A549 (cell line): ENCODE results near the gene RRP36. TPM values are rescaled to one million over a fixed set of nuclear protein-coding genes. Genes with fewer than 3 reads are reported as not detected.

ENCODE experiments used
- ATAC-seq, 2 experiments: fragments of 200-7000 bp in 1 of 2; fragments of >200 bp in 1 of 2; cut with Nextera tagmentation in 1 of 2; cut with Tn5 transposase in 1 of 2; 3 replicates each; pipeline versions ENCODE4 v1.8.0 to v1.9.1; 2018 to 2020; ENCODE audit warnings: mild to moderate bottlenecking in 1 of 2, moderate library complexity in 1 of 2
- CTCF ChIA-PET: fragments of 300-600 bp; sonication (Branson Sonifier 250); formaldehyde crosslinking; extraction: SDS; loops from one replicate; lab custom pipeline; 2021; ENCODE audit warnings: antibody characterized with exemption, inconsistent platforms; lab: Yijun Ruan, JAX
- POLR2A ChIA-PET: fragments of 350-600 bp; formaldehyde crosslinking; extraction: SDS; loops from one replicate; lab custom pipeline; 2021; ENCODE audit warnings: antibody characterized with exemption, inconsistent platforms; lab: Yijun Ruan, JAX
- DNase-seq, 2 experiments: peaks; one replicate each; pipeline versions ENCODE4 v3.0.0 to v3.0.0-alpha.2; 2011 to 2016; ENCODE audit warnings: low read depth in 1 of 2, low spot score in 1 of 2
- FAIRE-seq: peaks from 2 replicates; lab custom pipeline; 2011; peaks lifted over from hg19 to GRCh38; lab: Jason Lieb, UNC
- H3K27ac ChIP-seq, 2 experiments: fragments of >200 bp; sonication (Bioruptor Twin); formaldehyde crosslinking; 3 replicates each; pipeline ENCODE4 v1.5.1; 2016 to 2017
- H3K4me1 ChIP-seq: fragments of >200 bp; sonication (Bioruptor Twin); formaldehyde crosslinking; 3 replicates; pipeline ENCODE4 v1.6.1; 2016
- H3K4me2 ChIP-seq: fragments of >200 bp; sonication (Bioruptor Twin); formaldehyde crosslinking; 3 replicates; pipeline ENCODE4 v1.6.1; 2016
- H3K4me3 ChIP-seq: fragments of >200 bp; sonication (Bioruptor Twin); formaldehyde crosslinking; 3 replicates; pipeline ENCODE4 v1.5.1; 2016
- H3K9me3 ChIP-seq: fragments of >200 bp; sonication (Bioruptor Twin); formaldehyde crosslinking; 3 replicates; pipeline ENCODE4 v1.6.1; 2016
- CBX8 ChIP-seq: fragments of 200-600 bp; sonication (generic); IDR thresholded peaks from 2 replicates; pipeline ENCODE4 v1.6.1; 2016
- CEBPB ChIP-seq, 2 experiments: fragments of >200 bp in 1 of 2; sonication (Bioruptor Twin) in 1 of 2; formaldehyde crosslinking in 1 of 2; IDR thresholded peaks; 2 replicates each; pipeline ENCODE4 v1.6.1; 2012 to 2016
- CHD2 ChIP-seq: fragments of 150-350 bp; IDR thresholded peaks from 2 replicates; pipeline ENCODE4 v1.6.1; 2014; ENCODE audit warnings: low read length; ENCODE audit not compliant: partially characterized antibody
- CHD4 ChIP-seq: fragments of 200-600 bp; sonication (generic); IDR thresholded peaks from 2 replicates; pipeline ENCODE4 v1.6.1; 2016; ENCODE audit warnings: antibody characterized with exemption, mild to moderate bottlenecking, borderline replicate concordance
- CTCF ChIP-seq: fragments of >200 bp; sonication (Bioruptor Twin); formaldehyde crosslinking; IDR thresholded peaks from 3 replicates; pipeline ENCODE4 v1.5.1; 2016
- E2F6 ChIP-seq: IDR thresholded peaks from 2 replicates; pipeline ENCODE4 v1.6.1; 2012; ENCODE audit warnings: low read depth, borderline replicate concordance
- EP300 ChIP-seq, 2 experiments: fragments of >200 bp; sonication (Bioruptor Twin); formaldehyde crosslinking; IDR thresholded peaks; 2 replicates in 1 of 2; 3 replicates in 1 of 2; pipeline ENCODE4 v1.6.1; 2016 to 2017
- ESRRA ChIP-seq: fragments of 150-350 bp; IDR thresholded peaks from 2 replicates; pipeline ENCODE4 v1.6.1; 2014; ENCODE audit warnings: mild to moderate bottlenecking, low read length, borderline replicate concordance
- FOSB ChIP-seq: fragments of 250-450 bp; sonication (Bioruptor Pico); IDR thresholded peaks from 2 replicates; pipeline ENCODE4 v1.5.0; 2020; ENCODE audit warnings: mild to moderate bottlenecking, moderate library complexity
- GATA3 ChIP-seq: IDR thresholded peaks from 2 replicates; pipeline ENCODE4 v1.6.1; 2012; ENCODE audit warnings: borderline replicate concordance
- HDAC2 ChIP-seq: fragments of 200-600 bp; sonication (generic); IDR thresholded peaks from 2 replicates; pipeline ENCODE4 v1.6.1; 2016
- HES2 ChIP-seq: fragments of >200 bp; sonication (Bioruptor Twin); formaldehyde crosslinking; IDR thresholded peaks from 2 replicates; pipeline ENCODE4 v1.6.1; 2016
- HOXB13 ChIP-seq: fragments of 250-450 bp; sonication (Bioruptor Pico); IDR thresholded peaks from 2 replicates; pipeline ENCODE4 v1.5.0; 2020; ENCODE audit warnings: low read depth, mild to moderate bottlenecking, moderate library complexity
- HOXB5 ChIP-seq: fragments of 250-450 bp; sonication (Bioruptor Pico); IDR thresholded peaks from 2 replicates; pipeline ENCODE4 v1.5.0; 2020; ENCODE audit warnings: mild to moderate bottlenecking, moderate library complexity
- JUN ChIP-seq, 2 experiments: fragments of >200 bp; sonication (Bioruptor Twin); formaldehyde crosslinking; IDR thresholded peaks; 2 replicates in 1 of 2; 3 replicates in 1 of 2; pipeline ENCODE4 v1.6.1; 2016 to 2017
- JUNB ChIP-seq: fragments of >200 bp; sonication (Bioruptor Twin); formaldehyde crosslinking; IDR thresholded peaks from 2 replicates; pipeline ENCODE4 v1.6.1; 2016
- MAX ChIP-seq: IDR thresholded peaks from 2 replicates; pipeline ENCODE4 v1.6.1; 2012
- MAZ ChIP-seq: fragments of 150-350 bp; IDR thresholded peaks from 2 replicates; pipeline ENCODE4 v1.6.1; 2014; ENCODE audit warnings: antibody characterized with exemption, low read depth, low read length, borderline replicate concordance
- NR3C1 ChIP-seq: fragments of >200 bp; sonication (Bioruptor Twin); formaldehyde crosslinking; IDR thresholded peaks from 3 replicates; pipeline ENCODE4 v1.6.1; 2017
- PBX3 ChIP-seq: IDR thresholded peaks from 2 replicates; pipeline ENCODE4 v1.6.1; 2012
- RAD21 ChIP-seq, 2 experiments: fragments of >200 bp in 1 of 2; sonication (Bioruptor Twin) in 1 of 2; formaldehyde crosslinking in 1 of 2; IDR thresholded peaks in 1 of 2; conservative IDR thresholded peaks in 1 of 2; 2 replicates in 1 of 2; 3 replicates in 1 of 2; pipeline ENCODE4 v1.6.1; 2012 to 2018; ENCODE audit warnings: inconsistent platforms in 1 of 2
- RNF2 ChIP-seq: fragments of 200-600 bp; sonication (generic); IDR thresholded peaks from 2 replicates; pipeline ENCODE4 v1.6.1; 2016; ENCODE audit warnings: low read depth, mild to moderate bottlenecking, antibody characterized with exemption, moderate library complexity, borderline replicate concordance
- SMC3 ChIP-seq: fragments of >200 bp; sonication (Bioruptor Twin); formaldehyde crosslinking; IDR thresholded peaks from 3 replicates; pipeline ENCODE4 v1.6.1; 2018; ENCODE audit warnings: inconsistent platforms
- TFCP2L1 ChIP-seq: fragments of 250-450 bp; sonication (Bioruptor Pico); IDR thresholded peaks from 2 replicates; pipeline ENCODE4 v1.5.0; 2021; ENCODE audit warnings: mild to moderate bottlenecking
- TP53 ChIP-seq: fragments of 250-450 bp; sonication (Bioruptor Pico); IDR thresholded peaks from 2 replicates; pipeline ENCODE4 v1.5.0; 2021; ENCODE audit warnings: mild to moderate bottlenecking, moderate library complexity
- USF2 ChIP-seq: fragments of 450-650 bp; IDR thresholded peaks from 2 replicates; pipeline ENCODE4 v1.6.1; 2014; ENCODE audit warnings: antibody characterized with exemption
- ZC3H11A ChIP-seq: fragments of 450-650 bp; IDR thresholded peaks from 2 replicates; pipeline ENCODE4 v1.6.1; 2014; ENCODE audit warnings: antibody characterized with exemption, mild to moderate bottlenecking
- ZFP36 ChIP-seq: fragments of 450-650 bp; IDR thresholded peaks from 2 replicates; pipeline ENCODE4 v1.6.1; 2014; ENCODE audit warnings: borderline replicate concordance; ENCODE audit not compliant: partially characterized antibody
- ZNF302 ChIP-seq: fragments of 250-450 bp; sonication (Bioruptor Pico); IDR thresholded peaks from 2 replicates; pipeline ENCODE4 v1.9.0; 2021; ENCODE audit warnings: inconsistent platforms, mild to moderate bottlenecking, moderate library complexity
- WGBS: methylation state at CpG from one replicate; pipeline ENCODE4 v1.1.6; 2017; ENCODE audit errors: missing lambda C conversion rate; 5-methylcytosine and 5-hydroxymethylcytosine counted together
- polyA plus RNA-seq, 4 experiments: library from polyadenylated mRNA; depleted of rRNA in 3 of 4; stranded (reverse); fragments of >200 nt; fragmentation: RNase III in 1 of 4; extraction: RNeasy Plus Mini Kit Qiagen cat#74134 plus additional on column Dnase treatment in 1 of 4; gene quantifications; 2 replicates in 3 of 4; 3 replicates in 1 of 4; pipeline ENCODE4 v1.2.3, GENCODE V29; 2011 to 2017

Gene RRP36
- polyA plus RNA-seq, 2 of the 4 experiments (the other 2 are of a cell fraction): 52.3 to 54.0 TPM

- no peak overlapping the region for H3K4me3 ChIP-seq
- CTCF ChIA-PET: interaction anchor here (0.9 to 7.3 kb wide), 10 partner anchors 10 to 136 kb away, joined by 3 to 69 read pairs (median 4); no protein-coding TSS in a partner anchor
- no peak for FAIRE-seq
- H3K4me1 ChIP-seq: peaks cover 7% of the 10 kb centered on the region; the same call in 1 of the 3 replicates
- WGBS: 73% methylated on average over 5 of the region's 6 CpGs
- DNase-seq: peak in 1 of 2 experiments; percentile 58
- POLR2A ChIA-PET: no interaction called here
- no peaks in the 10 kb centered on the region for H3K9me3 ChIP-seq
- ATAC-seq: peak in 1 of 2 experiments; percentile 27; a peak in 1 of 6 replicates
- no peak overlapping the region for H3K27ac ChIP-seq
- no peak for TF ChIP-seq HES2
- no peak for TF ChIP-seq ZFP36
- TF ChIP-seq FOSB (CRISPR knock-in tag): no peak
- no peak for TF ChIP-seq MAX
- no peak for TF ChIP-seq ESRRA
- no peak for TF ChIP-seq GATA3
- peak; percentile 19 to 32; a peak in 3 of 5 replicates for TF ChIP-seq RAD21 (conservative IDR thresholded peaks at IDR 0.05 in 1 of 2, IDR thresholded peaks at IDR 0.05 in 1 of 2)
- no peak for TF ChIP-seq USF2
- no peak for TF ChIP-seq CEBPB (IDR thresholded peaks at IDR 0.05)
- TF ChIP-seq HOXB5 (CRISPR knock-in tag): no peak
- no peak for TF ChIP-seq EP300 (IDR thresholded peaks at IDR 0.05)
- TF ChIP-seq SMC3: peak; percentile 28; the same call in 1 of the 3 replicates
- TF ChIP-seq NR3C1: no peak
- TF ChIP-seq RNF2: no peak
- TF ChIP-seq HOXB13 (CRISPR knock-in tag): no peak
- TF ChIP-seq ZC3H11A: no peak
- TF ChIP-seq ZNF302: no peak
- TF ChIP-seq JUNB: no peak
- no peak for TF ChIP-seq HDAC2
- TF ChIP-seq CBX8: no peak
- TF ChIP-seq CTCF: peak; percentile 39
- TF ChIP-seq CHD4: no peak
- TF ChIP-seq MAZ: no peak
- H3K4me2 ChIP-seq: no peak overlapping the region
These were observed 12.3 kb upstream of the RRP36 start for GRCh38 chr6:43009124-43009523.

GRCh38 chr6:43011207-43011606 is 10.2 kb upstream of the RRP36 start:
- DNase-seq: no peak
- ChIA-PET POLR2A (interaction anchor here (0.7 to 1.9 kb wide), 2 partner anchors 9 to 27 kb away, joined by 3 to 6 read pairs; partner anchors contain the start of gene PPP2R5D), CTCF (interaction anchor here (0.6 to 7.3 kb wide), 4 partner anchors 12 to 195 kb away, joined by 3 to 69 read pairs (median 10); no protein-coding TSS in a partner anchor)
- no peak for TF ChIP-seq TFCP2L1
- TF ChIP-seq HOXB5 (CRISPR knock-in tag): no peak
- TF ChIP-seq SMC3: no peak
- no peak for TF ChIP-seq JUN (IDR thresholded peaks at IDR 0.05)
- no peak for TF ChIP-seq FOSB (CRISPR knock-in tag)
- TF ChIP-seq ZNF302: no peak
- no peak for TF ChIP-seq PBX3
- TF ChIP-seq CHD2: no peak
- TF ChIP-seq TP53: no peak
- TF ChIP-seq ESRRA: no peak
- no peak for TF ChIP-seq NR3C1
- no peak for TF ChIP-seq E2F6
- TF ChIP-seq CTCF: no peak
- no peak for ATAC-seq
- Histone ChIP-seq H3K4me1 (peaks cover 13% of the 10 kb centered on the region; the same call in 1 of the 3 replicates), H3K9me3 (no peaks in the 10 kb centered on the region), H3K4me3 (no peak overlapping the region), H3K27ac (no peak overlapping the region), H3K4me2 (no peak overlapping the region)
- FAIRE-seq: no peak
- 81% methylated on average over 6 of the region's 6 CpGs for WGBS
